Frontal cortex (tissue), 4 donors: ENCODE data around the gene CCDC192. TPM values are rescaled to one million over a fixed set of nuclear protein-coding genes. Genes with fewer than 3 reads are reported as not detected.
A peak's percentile ranks its signal among the peaks of the same experiment; 100 is the strongest.

Experiments used
- DNase-seq, 2 donors: peaks; one replicate each; pipeline ENCODE4 v3.0.0; 2012; ENCODE audit warnings: low spot score in 2 of 2
- FAIRE-seq: peaks from 2 replicates; lab custom pipeline; 2012; peaks lifted over from hg19 to GRCh38; lab: Jason Lieb, UNC
- total RNA-seq: library from RNA; depleted of rRNA; stranded (reverse); fragments of >200 nt; gene quantifications from one replicate; pipeline ENCODE4 v1.2.3, GENCODE V29; 2014
- donor health status: control.
- donor health status: control.
- donor health status: control.

Gene CCDC192
- total RNA-seq, 1 donor from 2014 or later = not detected

DNA sequence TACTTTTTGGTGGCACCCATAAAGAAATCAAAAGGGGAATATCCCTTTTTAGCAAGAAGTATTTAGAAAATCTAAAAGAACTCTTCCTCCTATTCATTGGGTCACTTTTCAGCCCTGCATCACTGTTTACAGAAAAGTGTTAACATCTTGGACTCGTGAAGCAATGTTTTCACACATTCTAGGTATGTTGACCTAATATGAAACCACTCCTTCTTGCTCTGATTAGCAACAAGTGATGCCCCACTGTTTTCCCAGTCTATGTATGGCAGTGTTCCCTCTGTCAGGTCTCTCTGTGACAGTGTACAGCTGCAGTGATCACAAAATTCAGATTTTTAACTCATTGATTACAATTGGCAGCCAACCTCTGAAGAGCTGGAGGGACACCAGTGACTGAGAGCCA, 232.2 kb downstream of the CCDC192 start:
- DNase-seq (no peak), FAIRE-seq (no peak)

DNA sequence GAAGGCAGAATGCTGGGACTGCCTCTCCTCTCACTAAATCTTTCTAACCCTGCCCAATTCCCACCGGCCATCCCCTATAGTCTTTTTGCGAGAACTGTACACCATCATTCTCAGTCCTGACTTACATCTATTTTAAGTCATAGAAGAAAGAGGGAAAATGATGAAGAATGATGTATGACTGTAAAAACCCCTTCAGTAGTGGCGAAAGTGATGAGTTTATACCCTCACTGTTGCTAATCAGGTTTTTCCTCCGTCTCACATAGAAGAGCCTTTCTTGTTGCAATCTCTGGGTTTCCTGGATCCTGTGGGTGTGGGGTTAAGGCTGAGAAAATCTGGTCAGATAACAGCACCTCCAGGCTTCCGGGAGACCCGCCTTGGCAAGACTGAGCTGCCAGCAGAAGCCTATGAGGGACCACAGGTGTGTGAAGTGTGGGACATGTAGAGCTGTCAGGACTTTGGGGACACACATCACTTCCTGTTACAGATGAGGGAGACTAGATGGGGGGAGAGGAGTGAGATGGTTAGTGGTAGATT, 233.3 kb downstream of the CCDC192 start:
- FAIRE-seq (no peak), DNase-seq (no peak)

DNA sequence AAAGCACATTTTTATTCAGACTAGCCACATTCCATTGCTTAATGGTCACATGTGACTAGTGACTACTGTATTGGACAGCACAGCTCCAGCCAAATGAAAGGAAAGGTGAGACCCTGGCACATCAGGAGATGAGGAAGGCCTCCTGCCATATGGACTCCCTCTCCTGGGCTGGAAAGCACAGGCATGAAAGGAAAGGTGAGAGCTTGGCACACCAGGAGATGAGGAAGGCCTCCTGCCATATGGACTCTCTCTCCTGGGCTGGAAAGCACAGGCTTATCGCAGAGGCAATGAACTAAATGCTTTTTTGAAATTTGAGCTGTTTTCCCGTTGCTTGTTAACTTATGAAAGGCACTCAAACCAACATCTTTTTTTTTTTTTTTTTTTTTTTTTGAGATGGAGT, 235.6 kb downstream of the CCDC192 start:
- FAIRE-seq (no peak), DNase-seq (no peak)

DNA sequence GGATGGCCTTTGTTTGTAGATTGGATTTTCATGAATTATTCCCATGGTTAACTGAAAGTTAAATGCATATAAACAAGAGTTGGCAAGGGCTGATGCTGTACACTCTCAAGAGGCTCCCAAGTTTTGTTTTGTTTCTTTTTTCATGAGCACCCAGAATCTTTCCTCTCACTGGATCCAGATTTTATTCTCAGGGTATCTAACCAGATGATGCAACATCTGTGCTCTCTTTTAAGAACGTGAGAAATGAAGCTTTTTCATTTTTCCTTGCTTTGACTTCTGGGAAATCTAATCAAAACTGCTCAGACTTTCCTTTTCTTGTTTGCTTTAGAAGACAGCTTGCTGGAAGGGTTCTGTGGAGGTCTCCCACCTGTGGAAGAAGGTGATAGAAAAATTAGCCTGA, 237.7 kb downstream of the CCDC192 start:
- DNase-seq (no peak), FAIRE-seq (no peak)

DNA sequence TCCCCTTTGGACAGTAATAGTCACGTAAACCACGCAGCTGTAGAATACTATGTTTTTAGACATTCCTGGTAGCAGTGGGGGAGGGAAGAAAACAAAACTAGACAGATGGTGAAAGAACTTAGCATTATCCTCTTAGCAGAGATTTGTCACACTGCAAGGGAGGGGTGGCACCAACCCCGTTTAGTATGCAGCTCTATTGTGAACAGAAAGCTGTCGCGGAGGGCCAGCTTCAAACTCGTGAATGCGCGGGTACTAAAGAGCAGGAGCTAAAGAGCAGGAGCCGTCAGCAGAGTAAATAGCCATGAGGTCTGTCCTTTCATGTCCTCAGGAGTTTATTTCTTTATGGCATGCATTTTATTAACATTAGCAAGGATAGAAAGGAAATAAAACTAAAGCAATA, 238.5 kb downstream of the CCDC192 start:
- FAIRE-seq (no peak), DNase-seq (peak in 1 of 2 donors; percentile 17)

DNA sequence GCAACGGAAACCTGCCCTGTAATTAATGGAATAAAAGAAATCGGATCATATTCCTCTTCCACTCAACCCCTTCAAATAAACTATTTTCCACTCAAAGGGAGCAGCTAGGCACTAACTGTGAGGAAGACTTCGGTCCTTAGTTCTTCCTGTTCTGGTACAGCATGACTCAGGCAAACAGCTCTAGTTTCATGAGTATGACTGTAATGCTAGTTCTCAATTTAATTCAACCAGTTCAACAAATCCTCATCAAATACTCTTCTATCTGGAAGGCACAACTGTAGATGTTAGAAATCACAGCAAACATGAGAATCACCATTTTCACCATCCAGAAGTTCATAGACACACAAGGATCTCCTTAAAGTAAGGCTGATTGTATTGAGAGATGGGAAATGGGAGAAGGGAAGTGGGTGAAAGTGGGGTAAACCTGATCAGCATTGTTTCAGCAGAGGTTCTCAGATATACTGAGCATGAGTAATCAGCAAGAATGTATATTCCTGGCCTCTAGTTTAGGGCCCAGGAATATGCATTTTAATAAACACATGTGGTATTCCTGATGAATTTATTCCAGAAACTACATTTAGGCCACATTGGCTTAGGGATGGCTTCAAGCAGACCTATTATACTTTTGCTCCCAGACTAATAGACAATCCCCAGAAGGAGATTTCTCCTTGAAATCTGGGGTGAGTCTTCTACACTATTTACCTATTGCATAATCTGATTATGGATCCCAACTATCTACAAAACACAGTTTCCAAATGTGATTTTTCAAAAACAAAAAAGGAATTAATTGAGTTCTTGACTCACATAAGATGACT, 239.3 kb downstream of the CCDC192 start:
- FAIRE-seq = no peak
- DNase-seq = no peak

DNA sequence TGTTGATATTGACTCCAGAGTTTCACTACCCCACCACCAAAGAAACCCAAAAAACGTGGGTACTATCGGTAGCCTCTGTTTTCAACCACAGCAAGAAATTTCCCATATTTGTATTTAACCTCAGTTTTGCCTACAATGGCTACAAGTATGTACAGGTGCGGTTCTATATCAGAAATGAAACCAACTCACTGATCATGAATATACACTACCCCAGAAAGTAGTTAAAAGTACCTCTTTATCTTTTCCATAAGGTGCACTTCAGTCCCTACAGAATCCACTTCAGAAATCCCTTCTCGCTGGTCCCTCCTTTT, 239.8 kb downstream of the CCDC192 start:
- DNase-seq (no peak), FAIRE-seq (no peak)

DNA sequence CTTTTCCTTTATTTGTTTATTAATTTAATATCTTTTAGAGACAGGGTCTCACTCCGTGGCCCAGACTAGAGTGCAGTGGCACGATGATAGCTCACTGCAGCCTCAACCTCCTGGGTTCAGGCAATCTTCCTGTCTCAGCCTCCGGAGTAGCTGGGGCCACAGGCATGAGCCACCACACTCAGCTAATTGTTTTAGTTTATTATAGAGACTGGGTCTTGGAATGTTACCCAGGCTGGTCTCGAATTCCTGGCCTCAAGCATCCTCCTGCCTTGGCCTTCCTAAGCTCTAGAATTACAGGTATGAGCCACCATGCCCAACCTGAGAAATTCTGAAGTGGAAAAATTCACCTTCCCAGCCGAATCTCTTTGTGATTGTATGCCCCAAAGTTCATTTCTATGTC, 240.9 kb downstream of the CCDC192 start:
- FAIRE-seq = no peak
- no peak for DNase-seq

DNA sequence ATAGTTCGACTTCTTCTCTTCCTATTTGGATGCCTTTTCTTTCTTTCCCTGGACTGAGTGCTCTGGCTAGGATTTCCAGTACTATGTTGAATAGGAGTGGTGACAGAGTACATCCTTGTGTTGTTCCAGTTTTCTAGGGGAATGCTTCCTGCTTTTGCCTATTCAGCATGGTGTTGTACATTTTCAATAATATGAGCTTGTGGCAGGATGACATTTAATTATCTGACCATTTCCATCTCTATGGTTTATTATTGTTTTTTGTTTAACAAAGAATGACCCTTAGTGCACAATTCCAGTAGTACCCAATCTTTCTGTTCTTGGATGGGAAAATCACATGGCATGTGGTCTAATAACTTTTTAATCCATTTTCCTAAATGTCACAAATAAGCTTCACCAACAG, 244.8 kb downstream of the CCDC192 start:
- DNase-seq (no peak), FAIRE-seq (no peak)

DNA sequence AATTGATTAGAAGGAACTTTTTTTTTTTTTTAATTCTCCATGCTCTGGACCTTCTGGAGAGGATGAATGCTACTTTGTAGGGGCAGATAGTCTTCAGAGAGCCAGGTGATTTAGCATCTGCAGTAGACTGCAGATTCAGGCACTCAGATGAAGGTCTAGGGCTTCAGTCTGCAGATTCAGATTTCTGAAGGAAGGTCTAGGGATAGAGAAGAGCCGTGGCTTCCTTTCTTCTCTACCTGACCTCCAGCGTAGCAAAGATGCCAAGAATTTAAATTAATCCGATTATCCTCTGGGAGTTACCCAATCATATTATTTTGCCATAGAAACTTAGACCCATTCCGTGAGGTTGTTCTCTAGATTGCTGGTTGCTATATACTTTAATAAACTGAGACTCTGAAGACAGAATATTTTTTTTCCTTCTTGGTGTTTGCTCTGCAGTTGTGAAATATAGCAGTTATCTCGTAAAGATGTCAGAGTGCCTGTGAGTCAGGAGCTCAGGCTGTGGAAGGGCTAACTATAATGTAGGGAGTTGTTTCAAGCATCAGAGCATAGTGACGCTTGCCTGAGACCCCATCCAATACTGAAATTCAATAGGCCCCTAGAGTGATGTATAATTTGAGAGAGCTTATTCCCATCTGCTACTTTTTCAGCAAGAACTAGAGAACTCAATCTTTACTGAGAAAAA, 247.7 kb downstream of the CCDC192 start:
- no peak for FAIRE-seq
- no peak for DNase-seq

DNA sequence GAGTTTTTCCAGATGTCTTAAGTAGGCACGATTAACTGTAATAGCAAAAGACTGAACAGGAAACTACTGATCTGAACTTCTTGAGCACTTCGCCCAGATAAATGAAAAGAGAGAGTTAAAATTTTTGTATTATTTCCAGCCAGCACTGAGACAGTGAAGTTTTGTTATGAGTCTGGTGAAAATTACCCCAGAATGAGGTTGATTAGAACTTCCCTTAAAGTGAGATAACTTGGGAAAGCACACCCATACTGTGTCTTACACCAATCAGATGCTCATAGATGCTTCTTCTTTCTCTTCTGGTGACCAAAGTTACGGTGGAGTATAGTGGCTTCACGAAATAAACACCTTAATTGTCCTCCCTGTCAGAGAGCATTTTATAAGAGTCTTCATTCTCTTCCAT, 248.6 kb downstream of the CCDC192 start:
- no peak for DNase-seq
- no peak for FAIRE-seq

DNA sequence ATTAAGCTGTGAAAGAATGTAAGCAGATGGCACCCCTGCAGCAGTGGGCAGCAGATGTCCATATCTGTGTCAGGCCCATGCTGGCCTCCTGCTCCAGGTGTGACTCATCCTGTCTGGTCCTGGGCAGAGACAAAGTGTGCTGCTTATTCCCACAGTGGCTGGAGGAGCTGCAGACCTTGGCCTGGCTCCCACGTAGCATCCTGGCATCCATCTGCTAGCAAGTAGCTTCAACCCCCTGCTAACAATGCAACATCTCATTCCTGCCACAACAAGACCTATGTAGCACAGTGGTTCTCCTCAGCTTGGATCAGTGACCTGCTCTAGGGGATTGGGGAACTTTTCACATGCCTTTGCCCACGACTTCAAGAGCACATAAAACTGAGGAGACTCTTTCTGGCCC, 254.0 kb downstream of the CCDC192 start:
- DNase-seq = peak in 1 of 2 donors; percentile 23
- no peak for FAIRE-seq

DNA sequence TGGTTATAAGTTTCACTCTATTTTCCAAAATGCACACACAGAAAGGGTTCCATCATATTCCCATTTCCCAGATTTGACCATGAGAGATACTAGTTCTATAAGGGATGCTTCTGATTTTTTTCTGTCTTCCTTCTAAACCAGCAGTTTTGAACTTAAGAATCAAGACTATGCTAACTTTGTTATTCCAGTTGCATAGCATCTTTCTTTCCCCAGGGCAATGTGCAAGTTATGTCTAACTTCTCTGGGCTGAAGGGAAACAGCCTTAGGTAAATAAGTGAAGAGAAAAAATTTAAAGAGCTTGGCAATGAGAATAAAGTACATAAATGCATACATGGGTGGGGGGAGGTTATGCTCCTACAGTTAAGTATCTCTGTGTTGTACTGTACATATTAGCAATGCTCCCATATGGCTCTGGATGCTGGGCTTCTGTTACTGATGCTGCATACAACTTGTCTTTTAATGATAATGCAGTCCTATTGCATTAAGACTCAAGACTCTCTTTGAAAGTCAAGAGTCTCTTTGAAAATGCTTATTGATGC, 254.6 kb downstream of the CCDC192 start:
- DNase-seq = no peak
- FAIRE-seq = no peak

DNA sequence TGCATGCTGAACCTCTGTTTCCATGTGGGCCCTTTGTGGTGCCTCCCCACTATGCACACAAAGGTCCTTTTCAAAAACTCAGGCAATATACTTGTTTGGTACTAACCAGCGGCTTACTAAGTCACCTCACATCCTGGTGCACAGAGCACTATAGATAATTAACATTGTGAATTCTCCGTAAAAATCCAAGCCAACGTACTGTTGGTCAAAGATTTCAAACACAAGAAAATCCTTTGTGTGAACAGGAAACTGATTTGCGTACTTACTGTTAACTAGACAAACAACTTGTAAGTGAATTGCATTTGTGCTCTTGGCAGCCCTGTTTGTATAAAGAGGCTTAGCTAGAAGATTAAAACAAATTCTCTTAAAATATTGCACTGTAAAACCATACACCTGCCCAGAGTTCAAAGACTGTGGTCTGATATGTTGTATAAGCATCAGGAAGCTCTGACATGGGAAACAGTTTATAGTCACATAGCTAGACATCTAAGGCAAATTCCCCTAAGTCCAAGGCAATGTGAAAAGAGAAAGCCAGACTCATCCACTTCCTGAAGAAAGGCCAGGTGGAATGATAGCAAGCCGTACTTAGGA, 255.3 kb downstream of the CCDC192 start:
- FAIRE-seq = no peak
- DNase-seq = no peak

DNA sequence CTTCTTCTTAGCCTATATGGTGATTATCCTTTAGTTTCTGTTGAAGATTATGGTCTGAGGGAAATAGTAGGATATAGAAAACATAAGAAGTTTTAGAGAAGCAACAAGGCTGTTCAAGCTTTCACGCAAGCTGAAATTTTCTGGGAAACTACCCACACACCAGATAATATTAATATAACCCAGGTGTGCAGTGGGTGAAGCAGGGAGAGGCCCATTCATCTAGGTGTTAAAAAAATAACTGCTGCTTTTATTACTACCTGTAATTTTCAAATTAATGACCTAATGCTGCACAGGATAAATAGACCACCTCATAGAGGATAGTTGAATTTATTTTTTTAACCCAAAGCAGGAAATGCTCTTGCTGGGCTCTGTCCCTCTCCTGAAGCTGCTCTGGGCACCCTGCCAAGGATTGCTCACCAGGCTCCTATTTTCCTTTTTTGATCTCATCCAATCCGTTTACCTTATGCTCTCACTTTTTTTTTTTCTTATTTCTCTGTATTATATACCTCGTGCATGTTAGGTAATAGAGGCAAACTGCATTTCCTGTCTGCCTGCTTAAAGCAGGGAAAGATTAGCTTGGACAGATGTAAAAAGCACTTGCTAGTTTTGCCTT, 256.1 kb downstream of the CCDC192 start:
- DNase-seq = peak in 1 of 2 donors; percentile 25

DNA sequence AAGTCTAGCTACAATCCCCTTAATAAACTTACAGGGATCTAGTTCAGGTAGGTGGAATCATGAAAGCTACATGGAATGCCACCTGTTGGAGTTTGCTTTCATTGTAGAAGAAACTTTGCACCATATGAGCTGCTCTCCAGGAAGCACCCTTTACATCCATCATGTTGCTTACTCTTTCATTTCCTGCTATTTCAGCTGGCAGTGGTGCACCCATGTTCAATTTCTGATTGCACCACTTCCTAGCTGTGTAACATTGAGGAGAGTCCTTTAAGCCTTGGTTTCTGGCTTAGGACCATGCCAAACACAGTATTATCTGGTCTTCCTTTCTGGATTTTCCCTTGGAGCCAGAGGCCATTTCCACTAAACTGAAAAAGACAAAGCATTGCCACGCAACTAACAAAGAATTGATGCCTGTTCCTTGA, 257.1 kb downstream of the CCDC192 start:
- DNase-seq (no peak), FAIRE-seq (no peak)

More for the DNA sequence above, 256.1 kb downstream of the CCDC192 start:
- FAIRE-seq = no peak

DNA sequence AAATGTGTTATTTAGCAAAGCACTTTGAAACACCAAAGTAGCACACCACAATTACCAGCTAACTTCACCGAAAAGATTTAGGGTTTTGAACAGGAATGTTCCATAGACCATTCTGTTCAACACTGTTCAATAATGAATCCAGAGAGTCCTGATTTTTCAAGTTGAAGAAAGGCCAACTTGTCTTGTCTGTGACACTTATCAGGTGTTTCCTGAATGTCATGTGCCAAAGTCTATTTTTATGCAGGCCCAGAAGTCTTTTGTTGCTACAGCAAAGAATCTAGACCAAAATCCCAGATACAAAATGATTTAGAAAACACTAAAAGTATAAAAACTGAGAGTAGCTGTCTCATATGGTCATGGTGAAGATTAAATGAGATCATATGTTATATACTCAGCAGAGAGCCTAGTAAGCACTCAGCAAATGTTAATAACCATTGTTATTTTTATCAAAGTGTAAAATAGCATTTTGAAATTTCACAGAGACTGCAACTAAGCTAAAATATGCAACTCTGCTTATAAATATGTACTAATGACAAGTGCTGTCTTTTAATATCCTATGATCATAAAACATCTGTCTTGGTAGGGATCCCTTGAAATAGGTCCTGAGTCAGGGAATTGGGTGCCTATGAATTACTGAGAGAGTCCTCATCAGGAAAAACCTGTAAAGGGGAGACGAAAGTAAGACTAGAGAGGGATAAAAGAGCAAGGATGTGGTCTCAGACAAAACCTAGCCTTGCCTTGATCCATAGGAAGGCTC, 258.0 kb downstream of the CCDC192 start:
- DNase-seq = no peak
- FAIRE-seq = no peak

DNA sequence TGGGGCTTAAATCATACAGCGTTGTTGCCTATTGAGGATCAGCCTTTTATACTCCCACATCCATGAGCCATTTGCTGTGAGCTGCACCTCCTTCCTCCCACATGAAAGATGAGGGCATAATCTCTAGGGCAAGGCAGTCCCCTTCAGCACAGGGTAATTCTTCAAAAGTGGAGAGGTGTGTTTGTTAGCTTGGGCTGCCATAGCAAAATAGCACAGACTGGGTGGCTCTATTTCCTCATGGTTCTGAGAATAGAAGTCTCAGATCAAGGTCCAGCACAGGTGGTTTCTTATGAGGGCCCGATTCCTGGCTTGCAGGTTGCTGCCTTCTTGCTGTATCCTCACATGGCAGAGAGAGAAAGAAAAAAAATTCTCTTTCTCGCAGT, 258.6 kb downstream of the CCDC192 start:
- no peak for FAIRE-seq
- DNase-seq = no peak

DNA sequence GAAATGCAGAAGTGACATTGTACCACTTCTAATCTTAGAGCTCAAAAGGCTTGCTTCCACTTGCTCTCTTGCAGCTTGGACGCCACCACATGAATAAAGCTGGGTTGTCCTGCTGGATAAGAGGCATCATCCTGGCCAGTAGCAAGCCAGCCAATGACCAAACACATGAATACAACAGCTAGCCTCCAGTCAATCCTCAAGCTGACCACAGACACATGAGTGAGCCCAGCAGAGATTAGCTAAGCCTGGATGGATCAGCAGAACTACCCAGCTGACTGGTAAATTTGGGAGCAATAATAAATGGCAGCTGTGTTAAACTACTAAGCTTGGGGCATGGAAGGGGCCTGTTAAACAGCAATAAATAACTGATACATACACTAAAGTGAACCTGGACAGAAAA, 259.3 kb downstream of the CCDC192 start:
- no peak for DNase-seq
- no peak for FAIRE-seq

DNA sequence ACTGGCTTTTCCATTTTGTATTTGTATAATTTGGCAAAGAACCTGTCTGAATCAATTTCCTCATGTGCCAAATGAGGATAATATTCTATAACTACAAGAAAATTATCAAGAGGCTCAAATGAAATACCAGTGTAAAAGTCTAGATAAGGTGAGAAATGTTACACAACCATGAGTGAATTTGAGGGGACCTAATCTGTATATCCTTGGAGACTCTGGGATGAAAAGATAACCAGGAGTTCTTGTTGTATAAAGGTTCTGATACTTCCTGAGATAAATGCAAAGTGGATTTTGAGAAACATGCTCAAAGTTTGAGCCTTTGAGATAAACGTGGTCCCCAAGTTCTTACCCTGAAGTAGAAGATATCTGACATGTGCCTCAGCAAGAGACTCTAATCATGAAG, 260.0 kb downstream of the CCDC192 start:
- DNase-seq = no peak
- no peak for FAIRE-seq
